Smooth muscle cell (in vitro differentiated cells): ENCODE measurements around the gene ZNF626. TPM values are rescaled to one million over a fixed set of nuclear protein-coding genes. Genes with fewer than 3 reads are reported as not detected.

Source experiments
- DNase-seq: peaks from one replicate; lab custom pipeline; 2025; ENCODE audit not compliant: unreplicated experiment; lab: John Stamatoyannopoulos, UW
- H2AFZ ChIP-seq: fragments of 200-600 bp; sonication (generic); 2 replicates; pipeline ENCODE4 v1.6.0; 2016; ENCODE audit warnings: antibody characterized with exemption, low read depth, mild to moderate bottlenecking
- H3F3A ChIP-seq: fragments of 200-600 bp; sonication (generic); 2 replicates; pipeline ENCODE4 v1.6.0; 2017; ENCODE audit warnings: antibody characterized with exemption, low read depth
- H3K27ac ChIP-seq: fragments of 200-600 bp; sonication (generic); 2 replicates; pipeline ENCODE4 v1.5.1; 2016; ENCODE audit warnings: low read depth, mild to moderate bottlenecking
- H3K27me3 ChIP-seq: fragments of 200-600 bp; sonication (generic); 2 replicates; pipeline ENCODE4 v1.6.1; 2016; ENCODE audit warnings: low read depth, mild to moderate bottlenecking
- H3K36me3 ChIP-seq: fragments of 200-600 bp; sonication (generic); 2 replicates; pipeline ENCODE4 v1.5.1; 2016; ENCODE audit warnings: low read depth
- H3K4me1 ChIP-seq: fragments of 200-600 bp; sonication (generic); 2 replicates; pipeline ENCODE4 v1.5.1; 2016; ENCODE audit warnings: low read depth
- H3K4me2 ChIP-seq: fragments of 200-600 bp; sonication (generic); 2 replicates; pipeline ENCODE4 v1.6.0; 2016; ENCODE audit warnings: mild to moderate bottlenecking
- H3K4me3 ChIP-seq: fragments of 200-600 bp; sonication (generic); 2 replicates; pipeline ENCODE4 v1.5.1; 2016; ENCODE audit warnings: mild to moderate bottlenecking
- H3K79me2 ChIP-seq: fragments of 200-600 bp; sonication (generic); 2 replicates; pipeline ENCODE4 v1.6.0; 2016; ENCODE audit warnings: low read depth, mild to moderate bottlenecking
- H3K9ac ChIP-seq: fragments of 200-600 bp; sonication (generic); 2 replicates; pipeline ENCODE4 v1.6.0; 2016; ENCODE audit warnings: low read depth
- H3K9me3 ChIP-seq: fragments of 200-600 bp; sonication (generic); replicated peaks from 2 replicates; pipeline ENCODE4 v1.5.1; 2016; ENCODE audit warnings: low read depth
- H4K20me1 ChIP-seq: fragments of 200-600 bp; sonication (generic); 2 replicates; pipeline ENCODE4 v1.6.0; 2016; ENCODE audit warnings: low read depth
- CTCF ChIP-seq: fragments of 200-600 bp; sonication (generic); IDR thresholded peaks from 2 replicates; pipeline ENCODE4 v1.5.1; 2017; ENCODE audit warnings: borderline replicate concordance, mild to moderate bottlenecking, antibody characterized with exemption; ENCODE audit not compliant: insufficient read depth, poor library complexity, severe bottlenecking
- WGBS: methylation state at CpG from one replicate; pipeline ENCODE4 v1.1.7; 2016; ENCODE audit warnings: low lambda C conversion rate; 5-methylcytosine and 5-hydroxymethylcytosine counted together
- polyA plus RNA-seq: library from polyadenylated mRNA; unstranded; fragments of >200 nt; fragmentation: Nextera tagmentation; extraction: Ambion mirVana; gene quantifications from 2 replicates; pipeline ENCODE4 v1.2.1, GENCODE V29; 2016
- total RNA-seq: library from RNA; depleted of rRNA; stranded (reverse); fragments of >200 nt; gene quantifications from 2 replicates; pipeline ENCODE4 v1.2.3, GENCODE V29; 2014

Gene ZNF626
- total and polyA plus RNA-seq, 2 experiments from 2014 or later, result 10.3 to 23.0 TPM

- no peaks in the 10 kb centered on the region for H4K20me1 ChIP-seq
- no peak overlapping the region for H2AFZ ChIP-seq
- TF ChIP-seq CTCF, result no peak
- H3K79me2 ChIP-seq, result no peaks in the 10 kb centered on the region
- no peak overlapping the region for H3K4me3 ChIP-seq
- no peaks in the 10 kb centered on the region for H3K4me1 ChIP-seq
- no peak overlapping the region for H3K27ac ChIP-seq
- WGBS, result 85% methylated on average over 5 of the region's 5 CpGs
- H3K9me3 ChIP-seq, result peaks cover 14% of the 10 kb centered on the region
- no peak for DNase-seq
- H3F3A ChIP-seq, result no peaks in the 10 kb centered on the region
- H3K4me2 ChIP-seq, result no peak overlapping the region
- H3K9ac ChIP-seq, result no peak overlapping the region
- H3K36me3 ChIP-seq, result no peaks in the 10 kb centered on the region
- no peaks in the 10 kb centered on the region for H3K27me3 ChIP-seq
Measured at GRCh38 chr19:20612711-20613316, 48.6 kb downstream of the ZNF626 start.

GRCh38 chr19:20611866-20612265 is 49.5 kb downstream of the ZNF626 start:
- no peaks in the 10 kb centered on the region for H3K36me3 ChIP-seq
- H3K4me3 ChIP-seq, result no peak overlapping the region
- no peak overlapping the region for H3K27ac ChIP-seq
- H3K9ac ChIP-seq, result no peak overlapping the region
- no peaks in the 10 kb centered on the region for H3F3A ChIP-seq
- H3K9me3 ChIP-seq, result peaks cover 15% of the 10 kb centered on the region
- H3K79me2 ChIP-seq, result no peaks in the 10 kb centered on the region
- no peak overlapping the region for H3K4me2 ChIP-seq
- no peak overlapping the region for H2AFZ ChIP-seq
- H3K27me3 ChIP-seq, result no peaks in the 10 kb centered on the region
- 92% methylated on average over 6 of the region's 6 CpGs for WGBS
- no peaks in the 10 kb centered on the region for H4K20me1 ChIP-seq
- DNase-seq, result no peak
- no peak for TF ChIP-seq CTCF
- no peaks in the 10 kb centered on the region for H3K4me1 ChIP-seq

GRCh38 chr19:20607943-20608342 is 53.4 kb downstream of the ZNF626 start:
- no peak for DNase-seq
- Histone ChIP-seq H2AFZ (no peak overlapping the region), H3K27ac (no peak overlapping the region), H3K4me3 (no peak overlapping the region), H3F3A (no peaks in the 10 kb centered on the region), H3K4me2 (no peak overlapping the region), H3K27me3 (no peaks in the 10 kb centered on the region), H3K4me1 (no peaks in the 10 kb centered on the region), H3K79me2 (no peaks in the 10 kb centered on the region), H4K20me1 (no peaks in the 10 kb centered on the region), H3K9me3 (peaks cover 15% of the 10 kb centered on the region), H3K9ac (no peak overlapping the region), H3K36me3 (no peaks in the 10 kb centered on the region)
- WGBS, result 90% methylated on average over 1 of the region's 1 CpG
- no peak for TF ChIP-seq CTCF

Other genes starting within 250 kb of the ZNF626 start
- 19.4 and 26.6 TPM in 2 replicates for gene ZNF737, start 95.8 kb downstream of the ZNF626 start, total RNA-seq
- 4.7 and 4.8 TPM in 2 replicates for gene ZNF737, start 95.8 kb downstream of the ZNF626 start, polyA plus RNA-seq
- 6.2 and 8.4 TPM in 2 replicates for gene ZNF66, start 114.7 kb upstream of the ZNF626 start, total RNA-seq
- gene ZNF66, start 114.7 kb upstream of the ZNF626 start, polyA plus RNA-seq, result 1.6 and 2.6 TPM in 2 replicates